Measurements from ENCODE around the gene NAGPA. TPM values are rescaled to one million over a fixed set of nuclear protein-coding genes. Genes with fewer than 3 reads are reported as not detected.
A peak's percentile ranks its signal among the peaks of the same experiment; 100 is the strongest.

NAGPA gene
- polyA plus RNA-seq, 1 of the 3 experiments (the other 2 are of a cell fraction), result 16.5 TPM

- POLR2A ChIA-PET, result interaction anchor here (0.9 kb wide), 1 partner anchor 17 kb away, joined by 3 read pairs; no protein-coding TSS in a partner anchor
Measured at GRCh38 chr16:5071681-5072333, 38.1 kb upstream of the NAGPA start, which contains the start of gene ALG1. Gene ALG1, plus strand, starts transcription at chr16:5071843. Its CDS starts 7 bp downstream, at chr16:5071850.

More at GRCh38 chr16:5071681-5072333, 38.1 kb upstream of the NAGPA start, which contains the start of gene ALG1:
- no peak for TF ChIP-seq ELF1 (IDR thresholded peaks at IDR 0.05)
- peak; percentile 94 for TF ChIP-seq POLR2AphosphoS5 (IDR thresholded peaks at IDR 0.05; ENCODE audit: low read depth, low read length)
- peak; percentile 71 for TF ChIP-seq NRF1 (IDR thresholded peaks at IDR 0.05; ENCODE audit: low read depth, low read length)
- TF ChIP-seq USF1 (IDR thresholded peaks at IDR 0.05; ENCODE audit: borderline replicate concordance, low read depth), result peak; percentile 98
- TF ChIP-seq JUND (IDR thresholded peaks at IDR 0.05), result no peak
- TF ChIP-seq RXRA (IDR thresholded peaks at IDR 0.05; ENCODE audit: borderline replicate concordance, low read depth), result no peak
- TF ChIP-seq REST (IDR thresholded peaks at IDR 0.05; ENCODE audit: low read depth, low read length), result peak; percentile 47; the same call in 1 of the 2 replicates
- TF ChIP-seq USF2 (IDR thresholded peaks at IDR 0.05; ENCODE audit: borderline replicate concordance, low read depth, low read length), result peak; percentile 82
- TF ChIP-seq EP300 (IDR thresholded peaks at IDR 0.05; ENCODE audit: borderline replicate concordance in 1 of 2, low read depth in 1 of 2, low read length in 1 of 2), result no peak
- TF ChIP-seq IRF3 (IDR thresholded peaks at IDR 0.05; ENCODE audit: low read depth, low read length), result no peak
- no peak for TF ChIP-seq MEF2A (IDR thresholded peaks at IDR 0.05; ENCODE audit: borderline replicate concordance, low read depth)
- TF ChIP-seq CHD2 (IDR thresholded peaks at IDR 0.05; ENCODE audit: low read length, partially characterized antibody), result peak; percentile 52
- peak; percentile 95 for TF ChIP-seq TAF1 (IDR thresholded peaks at IDR 0.05; ENCODE audit: borderline replicate concordance, low read depth, low read length)
- TF ChIP-seq YY1 (IDR thresholded peaks at IDR 0.05; ENCODE audit: low read depth), result peak; percentile 98
- peak; percentile 64; the same call in 1 of the 2 replicates for TF ChIP-seq SIN3A (IDR thresholded peaks at IDR 0.05; ENCODE audit: borderline replicate concordance, low read depth, low read length)
- peak; percentile 29 for TF ChIP-seq MXI1 (IDR thresholded peaks at IDR 0.05; ENCODE audit: low read depth, low read length)
- no peak for TF ChIP-seq TEAD4 (IDR thresholded peaks at IDR 0.05; ENCODE audit: borderline replicate concordance, insufficient read depth)
- TF ChIP-seq GABPA (IDR thresholded peaks at IDR 0.05; ENCODE audit: low read depth), result no peak
- H2AFZ ChIP-seq (ENCODE audit: low read depth), result peak within 1 kb of the TSS; percentile 96
- H3K4me3 ChIP-seq (ENCODE audit: low read depth in 2 of 2, low read length in 1 of 2), result peak within 1 kb of the TSS; percentile 79 to 82
- H3K36me3 ChIP-seq (replicated peaks in 1 of 2; ENCODE audit: control insufficient read depth in 1 of 2, insufficient read depth in 2 of 2, low read length in 1 of 2), result peaks cover 0 to 8% of the 10 kb centered on the region in 2 experiments
- H3K27ac ChIP-seq (ENCODE audit: low read depth in 2 of 2, low read length in 1 of 2), result peak within 1 kb of the TSS; percentile 62 to 74; a peak in 3 of 4 replicates
- DNase-seq, result peak; percentile 98
- H3K79me2 ChIP-seq (ENCODE audit: insufficient read depth), result peaks cover 23% of the 10 kb centered on the region; the same call in 1 of the 2 replicates
- H3K4me2 ChIP-seq, result peak within 1 kb of the TSS; percentile 80
- H3K9me2 ChIP-seq, result no peaks in the 10 kb centered on the region
- 0% methylated on average over 13 of the region's 53 CpGs for WGBS (ENCODE audit: low lambda C conversion rate)
- no peaks in the 10 kb centered on the region; the same call in 1 of the 2 replicates for H3K27me3 ChIP-seq (ENCODE audit: insufficient read depth)
- H3K9ac ChIP-seq, result peak within 1 kb of the TSS; percentile 73
- no peaks in the 10 kb centered on the region for H4K20me1 ChIP-seq (ENCODE audit: insufficient read depth)
- peaks cover 4 to 6% of the 10 kb centered on the region in 2 experiments; a peak in 1 of 4 replicates for H3K4me1 ChIP-seq (ENCODE audit: control insufficient read depth in 1 of 2, insufficient read depth in 2 of 2, low read depth in 1 of 2, low read length in 1 of 2)
- H3K9me3 ChIP-seq, result no peaks in the 10 kb centered on the region
- CTCF ChIA-PET, result interaction anchor here (1.1 to 1.2 kb wide), 4 partner anchors 8 to 16 kb away, joined by 3 to 8 read pairs (median 4); no protein-coding TSS in a partner anchor
- H3F3A ChIP-seq (replicated peaks; ENCODE audit: insufficient read depth), result no peaks in the 10 kb centered on the region

All from SK-N-SH (cell line).